CD4-positive, CD25-positive, alpha-beta regulatory T cell (primary cell): ENCODE data around the gene CABLES1. TPM values are rescaled to one million over a fixed set of nuclear protein-coding genes. Genes with fewer than 3 reads are reported as not detected.

Experiments
- ATAC-seq, 2 donors: fragments of 150-1000 bp; cut with Tn5 transposase; one replicate each; pipeline ENCODE4 v1.10.0; 2021; ENCODE audit warnings: low read depth in 2 of 2, moderate number of reproducible peaks in 2 of 2, moderate library complexity in 1 of 2
- DNase-seq, 3 donors: peaks; one replicate each; pipeline versions ENCODE4 v3.0.0 to v3.0.0-alpha.2; 2012 to 2022; ENCODE audit warnings: mixed read lengths in 1 of 3
- H3K27ac ChIP-seq: one replicate; pipeline ENCODE4 v1.7.0; 2013; ENCODE audit warnings: mild to moderate bottlenecking, low read length; ENCODE audit not compliant: insufficient read depth, poor library complexity, severe bottlenecking
- H3K27me3 ChIP-seq: one replicate; pipeline ENCODE4 v1.7.0; 2013; ENCODE audit warnings: low read length; ENCODE audit not compliant: control insufficient read depth, insufficient read depth
- H3K36me3 ChIP-seq: one replicate; pipeline ENCODE4 v1.7.0; 2013; ENCODE audit warnings: mild to moderate bottlenecking, low read length, moderate library complexity; ENCODE audit not compliant: control insufficient read depth, insufficient read depth
- H3K4me1 ChIP-seq: 2 replicates; pipeline ENCODE4 v1.7.0; 2013; ENCODE audit warnings: mild to moderate bottlenecking, low read length; ENCODE audit not compliant: insufficient read depth, control insufficient read depth, poor library complexity, severe bottlenecking
- H3K4me3 ChIP-seq: one replicate; pipeline ENCODE4 v1.7.0; 2013; ENCODE audit warnings: low read depth, mild to moderate bottlenecking, low read length, moderate library complexity
- H3K9me3 ChIP-seq, 2 experiments: 1 replicate in 1 of 2; 2 replicates in 1 of 2; pipeline ENCODE4 v1.7.0; 2013; ENCODE audit warnings: low read length in 2 of 2, mild to moderate bottlenecking in 1 of 2, moderate library complexity in 1 of 2; ENCODE audit not compliant: control insufficient read depth in 2 of 2
- H3K27ac Mint-ChIP-seq, 3 donors: one replicate each; pipeline ENCODE4 v1.8.0; 2020 to 2022; ENCODE audit warnings: mild to moderate bottlenecking in 3 of 3, mixed read lengths in 3 of 3, moderate library complexity in 2 of 3
- H3K27me3 Mint-ChIP-seq: one replicate; pipeline ENCODE4 v1.8.0; 2022; ENCODE audit warnings: mild to moderate bottlenecking, mixed read lengths
- H3K36me3 Mint-ChIP-seq: one replicate; pipeline ENCODE4 v1.8.0; 2020; ENCODE audit warnings: mixed read lengths
- H3K4me1 Mint-ChIP-seq, 4 donors: one replicate each; pipeline ENCODE4 v1.8.0; 2020 to 2022; ENCODE audit warnings: mixed read lengths in 4 of 4, mild to moderate bottlenecking in 1 of 4
- H3K4me3 Mint-ChIP-seq, 4 donors: one replicate each; pipeline ENCODE4 v1.8.0; 2020 to 2022; ENCODE audit warnings: mild to moderate bottlenecking in 4 of 4, mixed read lengths in 4 of 4, moderate library complexity in 3 of 4
- H3K9me3 Mint-ChIP-seq, 7 donors: one replicate each; pipeline ENCODE4 v1.8.0; 2020 to 2022; ENCODE audit warnings: mixed read lengths in 7 of 7, mild to moderate bottlenecking in 3 of 7, moderate library complexity in 2 of 7
- polyA plus RNA-seq, 4 donors: library from polyadenylated mRNA; unstranded; fragments of 300-500 nt; fragmentation: Illumina TruSeq; gene quantifications; one replicate each; pipeline ENCODE4 v1.2.3, GENCODE V29; 2021
- total RNA-seq: library from RNA; stranded (reverse); gene quantifications from one replicate; pipeline ENCODE4 v1.2.3, GENCODE V29; 2022

CABLES1 gene
- total and polyA plus RNA-seq, 5 donors from 2014 or later = 0.46 to 5.4 TPM; not detected in 3

DNA sequence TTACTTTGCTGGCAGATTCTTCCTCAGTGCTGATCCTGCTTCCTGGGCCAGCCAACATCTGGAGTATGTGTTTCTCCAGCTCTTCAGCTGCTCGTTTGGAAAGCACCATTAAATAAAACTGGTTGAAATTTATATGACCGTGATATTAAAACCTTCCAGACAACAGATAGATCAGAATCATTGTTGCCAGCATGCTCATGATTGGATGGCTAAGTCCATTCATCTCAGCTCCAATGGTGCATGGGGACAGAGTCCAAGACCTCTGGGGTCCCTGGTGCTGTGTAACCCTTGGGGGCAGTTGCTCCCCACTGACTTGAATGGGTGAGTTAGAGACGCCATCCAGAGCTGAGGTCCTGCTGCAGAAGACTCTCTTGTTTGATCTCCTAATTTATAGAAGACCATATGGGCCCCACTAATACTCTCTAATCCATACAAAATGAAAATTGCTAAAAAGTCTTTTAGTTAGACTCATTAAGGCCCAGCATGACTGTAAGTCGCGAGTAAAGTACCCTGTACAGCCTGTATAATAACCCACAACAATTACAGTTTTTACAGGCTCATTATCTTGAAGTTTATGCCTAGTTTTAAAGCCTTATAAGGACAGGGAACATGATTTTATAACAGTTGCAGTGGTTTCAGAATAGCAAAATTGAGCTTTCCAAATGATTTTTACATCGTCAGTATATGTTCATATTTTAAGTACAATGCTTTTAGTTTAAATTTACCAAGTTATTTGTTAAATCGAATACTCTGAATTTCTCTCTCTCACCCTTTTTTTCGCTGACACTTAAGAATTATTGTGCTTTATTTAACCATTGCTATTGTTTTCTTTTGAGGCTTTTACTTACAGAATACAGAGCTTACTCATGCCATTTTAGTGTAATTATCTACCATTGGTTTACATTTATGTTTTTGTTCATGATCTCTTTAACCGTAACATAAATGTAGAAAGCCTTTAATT is 60.0 kb downstream of the CABLES1 start:
- ATAC-seq (no peak), DNase-seq (no peak)
- H3K4me3 ChIP-seq = no peak overlapping the region
- H3K36me3 Mint-ChIP-seq = no peaks in the 10 kb centered on the region
- H3K9me3 ChIP-seq = no peaks in the 10 kb centered on the region
- H3K9me3 Mint-ChIP-seq = no peaks in the 10 kb centered on the region
- H3K36me3 ChIP-seq = no peaks in the 10 kb centered on the region
- no peak overlapping the region for H3K4me3 Mint-ChIP-seq
- no peak overlapping the region for H3K27ac ChIP-seq
- H3K27ac Mint-ChIP-seq = peak overlapping the region in 2 of 3 donors; percentile 1 to 42
- H3K4me1 ChIP-seq = no peaks in the 10 kb centered on the region
- peaks cover 0 to 3% (median 0%) of the 10 kb centered on the region in 4 donors for H3K4me1 Mint-ChIP-seq
- no peaks in the 10 kb centered on the region for H3K27me3 Mint-ChIP-seq
- no peaks in the 10 kb centered on the region for H3K27me3 ChIP-seq

DNA sequence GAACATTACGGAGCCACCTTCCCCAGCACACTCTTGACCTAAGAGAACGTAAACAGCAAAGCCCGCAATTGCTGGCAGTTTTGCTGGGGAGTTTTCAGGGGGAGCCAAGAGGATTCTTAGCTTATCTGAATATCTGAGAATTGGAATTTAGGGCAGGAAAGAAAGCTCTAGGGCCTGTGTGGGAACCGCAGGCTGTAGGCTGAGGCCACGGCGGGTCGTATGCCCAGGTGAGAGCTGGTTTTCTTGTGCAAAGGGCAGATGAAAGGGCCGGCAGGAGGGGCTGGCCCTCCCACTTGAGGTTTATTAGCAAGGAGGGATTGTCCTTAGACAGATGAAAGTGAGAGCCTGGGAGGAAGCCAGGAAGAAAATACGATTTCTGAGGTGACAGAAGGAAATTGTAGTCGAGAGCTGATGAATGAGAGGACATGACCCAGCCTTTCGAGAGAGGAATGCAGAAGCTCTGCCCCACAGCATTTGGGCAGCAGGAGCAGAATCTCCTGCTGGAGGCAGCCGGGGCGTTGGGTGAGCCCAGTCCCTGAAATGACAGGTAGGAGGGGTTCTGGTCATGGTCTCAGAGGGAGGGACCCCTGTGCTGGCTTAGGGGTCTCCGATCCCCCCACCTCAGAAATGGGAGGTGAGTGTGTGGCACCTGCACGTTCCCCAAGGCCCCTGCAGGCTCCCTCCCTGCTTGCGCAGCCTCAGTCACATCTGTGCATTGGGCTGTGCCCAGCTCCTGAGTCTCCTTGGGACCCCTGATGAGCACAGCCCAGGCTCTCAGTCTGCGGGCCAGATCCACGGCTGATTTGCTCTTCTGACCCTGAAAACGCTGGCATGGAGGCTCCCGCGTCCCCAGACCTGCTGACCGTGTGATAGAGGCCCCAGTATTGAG is 61.1 kb downstream of the CABLES1 start:
- Histone ChIP-seq H3K36me3 (no peaks in the 10 kb centered on the region), H3K27ac (no peak overlapping the region), H3K4me3 (no peak overlapping the region), H3K9me3 (no peaks in the 10 kb centered on the region), H3K27me3 (no peaks in the 10 kb centered on the region), H3K4me1 (no peaks in the 10 kb centered on the region)
- no peak overlapping the region for H3K27ac Mint-ChIP-seq
- DNase-seq (no peak), ATAC-seq (no peak)
- no peaks in the 10 kb centered on the region for H3K36me3 Mint-ChIP-seq
- H3K4me3 Mint-ChIP-seq = no peak overlapping the region
- H3K4me1 Mint-ChIP-seq = peaks cover 0 to 3% (median 0%) of the 10 kb centered on the region in 4 donors
- H3K9me3 Mint-ChIP-seq = no peaks in the 10 kb centered on the region
- no peaks in the 10 kb centered on the region for H3K27me3 Mint-ChIP-seq

DNA sequence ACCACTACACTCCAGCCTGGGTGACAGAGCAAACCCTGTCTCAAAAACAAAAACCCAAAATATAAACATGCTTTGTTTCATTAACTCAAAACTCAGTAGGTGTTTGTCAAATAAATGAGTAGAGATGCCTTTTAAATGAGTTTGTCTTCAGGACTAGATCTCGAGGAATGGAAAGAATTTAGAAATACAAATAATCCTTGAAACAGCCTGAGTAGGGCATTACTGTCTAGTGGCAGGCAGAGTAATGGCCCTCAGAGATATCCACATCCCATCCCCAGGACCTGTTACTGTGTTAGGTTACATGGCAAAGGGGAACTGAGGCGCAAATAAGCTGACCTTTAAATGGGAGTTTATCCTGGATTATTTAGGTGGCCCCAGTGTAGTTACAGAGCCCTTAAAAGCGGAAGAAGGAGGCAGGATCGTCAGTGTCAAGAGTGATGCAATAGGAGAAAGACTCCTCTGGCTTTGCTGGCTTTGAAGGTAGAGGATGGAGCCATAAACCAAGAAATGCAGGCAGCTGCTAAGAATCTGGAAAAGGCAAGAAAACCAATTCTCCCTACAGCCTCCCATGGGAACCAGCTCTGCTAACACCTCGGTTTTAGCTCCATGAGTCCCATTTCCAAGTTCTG is 63.0 kb downstream of the CABLES1 start:
- H3K4me1 Mint-ChIP-seq = peaks cover 0 to 5% (median under 1%) of the 10 kb centered on the region in 4 donors
- Histone ChIP-seq H3K4me3 (no peak overlapping the region), H3K9me3 (no peaks in the 10 kb centered on the region), H3K27ac (no peak overlapping the region), H3K27me3 (no peaks in the 10 kb centered on the region), H3K36me3 (no peaks in the 10 kb centered on the region), H3K4me1 (no peaks in the 10 kb centered on the region)
- ATAC-seq (no peak), DNase-seq (no peak)
- no peak overlapping the region for H3K4me3 Mint-ChIP-seq
- H3K27ac Mint-ChIP-seq = no peak overlapping the region
- H3K27me3 Mint-ChIP-seq = no peaks in the 10 kb centered on the region
- no peaks in the 10 kb centered on the region for H3K36me3 Mint-ChIP-seq
- peaks cover 0 to 2% (median 0%) of the 10 kb centered on the region in 7 donors for H3K9me3 Mint-ChIP-seq

- Histone ChIP-seq H3K36me3 (no peaks in the 10 kb centered on the region), H3K27me3 (no peaks in the 10 kb centered on the region), H3K4me3 (no peak overlapping the region), H3K27ac (no peak overlapping the region), H3K4me1 (no peaks in the 10 kb centered on the region), H3K9me3 (no peaks in the 10 kb centered on the region)
- ATAC-seq (no peak), DNase-seq (no peak)
- peaks cover 7% of the 10 kb centered on the region for H3K27me3 Mint-ChIP-seq
- H3K4me1 Mint-ChIP-seq = peaks cover 0 to 5% (median under 1%) of the 10 kb centered on the region in 4 donors
- H3K9me3 Mint-ChIP-seq = peaks cover 0 to 2% (median 1%) of the 10 kb centered on the region in 7 donors
- H3K27ac Mint-ChIP-seq = no peak overlapping the region
- no peaks in the 10 kb centered on the region for H3K36me3 Mint-ChIP-seq
- H3K4me3 Mint-ChIP-seq = no peak overlapping the region
Observed at GRCh38 chr18:23200756-23201155, 65.5 kb downstream of the CABLES1 start.

DNA sequence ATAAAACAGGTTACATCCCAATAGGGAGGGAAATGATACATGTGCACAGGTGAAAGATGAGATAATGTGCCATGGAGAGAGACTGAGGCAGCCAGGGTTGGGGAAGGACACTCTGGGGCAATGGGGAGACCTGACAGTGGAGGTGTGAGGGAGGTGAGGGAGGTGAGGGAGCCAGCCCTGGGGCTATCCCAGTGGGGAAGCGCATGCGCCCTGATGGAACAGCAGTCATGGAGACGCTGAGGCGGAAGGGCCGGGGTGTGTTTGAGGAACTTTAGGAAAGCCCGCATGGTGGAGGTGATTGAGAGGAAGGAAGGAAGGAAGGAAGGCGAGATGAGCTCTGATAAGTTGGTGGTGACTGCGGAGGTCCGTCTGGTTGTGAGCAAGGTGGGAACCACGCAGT is 66.5 kb downstream of the CABLES1 start:
- peak overlapping the region in 1 of 3 donors; percentile 16 for H3K27ac Mint-ChIP-seq
- Histone ChIP-seq H3K27ac (no peak overlapping the region), H3K4me3 (no peak overlapping the region), H3K27me3 (no peaks in the 10 kb centered on the region), H3K36me3 (no peaks in the 10 kb centered on the region), H3K4me1 (no peaks in the 10 kb centered on the region), H3K9me3 (no peaks in the 10 kb centered on the region)
- ATAC-seq (no peak), DNase-seq (no peak)
- H3K4me3 Mint-ChIP-seq = no peak overlapping the region
- peaks cover 0 to 5% (median under 1%) of the 10 kb centered on the region in 4 donors for H3K4me1 Mint-ChIP-seq
- H3K36me3 Mint-ChIP-seq = no peaks in the 10 kb centered on the region
- H3K9me3 Mint-ChIP-seq = peaks cover 0 to 2% (median 1%) of the 10 kb centered on the region in 7 donors
- peaks cover 7% of the 10 kb centered on the region for H3K27me3 Mint-ChIP-seq

GRCh38 chr18:23203891-23204432 is 68.7 kb downstream of the CABLES1 start:
- no peak for DNase-seq
- no peaks in the 10 kb centered on the region for H3K27me3 ChIP-seq
- peaks cover 0 to 5% (median 2%) of the 10 kb centered on the region in 7 donors for H3K9me3 Mint-ChIP-seq
- H3K27ac ChIP-seq = no peak overlapping the region
- H3K4me1 ChIP-seq = peaks cover 7% of the 10 kb centered on the region
- peaks cover 7% of the 10 kb centered on the region for H3K27me3 Mint-ChIP-seq
- no peak overlapping the region for H3K4me3 ChIP-seq
- H3K36me3 ChIP-seq = no peaks in the 10 kb centered on the region
- no peak for ATAC-seq
- H3K27ac Mint-ChIP-seq = no peak overlapping the region
- peaks cover 0 to 19% (median 4%) of the 10 kb centered on the region in 4 donors for H3K4me1 Mint-ChIP-seq
- no peak overlapping the region for H3K4me3 Mint-ChIP-seq
- H3K9me3 ChIP-seq = no peaks in the 10 kb centered on the region
- H3K36me3 Mint-ChIP-seq = no peaks in the 10 kb centered on the region

DNA sequence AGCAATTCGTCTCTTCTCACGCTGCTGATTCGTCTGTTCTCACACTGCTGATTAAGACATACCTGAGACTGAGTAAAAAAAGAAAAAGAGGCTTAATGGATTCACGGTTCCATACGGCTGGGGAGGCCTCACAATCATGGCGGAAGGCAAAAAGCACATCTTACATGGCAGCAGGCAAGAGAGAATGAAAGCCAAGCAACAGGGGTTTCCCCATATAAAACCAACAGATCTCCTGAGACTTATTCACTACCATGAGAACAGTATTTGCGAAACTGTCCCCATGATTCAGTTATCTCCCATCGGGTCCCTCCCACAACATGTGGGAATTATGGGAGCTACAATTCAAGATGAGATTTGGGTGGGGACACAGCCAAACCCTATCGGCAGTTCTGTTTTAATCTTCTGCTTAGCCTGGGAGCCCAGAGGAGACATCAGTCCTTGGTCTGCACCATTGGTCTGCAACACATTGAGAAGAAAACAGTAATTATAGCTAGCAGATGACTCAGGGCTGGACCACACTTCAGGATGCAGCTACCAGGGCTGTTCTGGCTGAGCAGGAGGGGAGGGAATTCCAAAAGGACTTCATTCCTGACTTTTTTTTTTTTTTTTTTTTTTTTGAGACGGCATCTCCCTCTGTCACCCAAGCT is 69.4 kb downstream of the CABLES1 start:
- no peaks in the 10 kb centered on the region for H3K36me3 ChIP-seq
- no peak overlapping the region for H3K4me3 ChIP-seq
- ATAC-seq (no peak), DNase-seq (no peak)
- peaks cover 7% of the 10 kb centered on the region for H3K4me1 ChIP-seq
- no peaks in the 10 kb centered on the region for H3K27me3 ChIP-seq
- Mint-ChIP-seq H3K36me3 (no peaks in the 10 kb centered on the region), H3K27ac (no peak overlapping the region), H3K9me3 (peaks cover 0 to 7% (median 2%) of the 10 kb centered on the region in 7 donors), H3K4me3 (no peak overlapping the region), H3K4me1 (peaks cover 0 to 19% (median 4%) of the 10 kb centered on the region in 4 donors), H3K27me3 (peaks cover 7% of the 10 kb centered on the region)
- H3K27ac ChIP-seq = no peak overlapping the region
- no peaks in the 10 kb centered on the region for H3K9me3 ChIP-seq
